H9 (cell line): ENCODE results near the gene RPS6KB2. TPM values are rescaled to one million over a fixed set of nuclear protein-coding genes. Genes with fewer than 3 reads are reported as not detected.

Experiments
- DNase-seq: peaks from one replicate; pipeline ENCODE4 v3.0.0-alpha.2; 2017
- H2AFZ ChIP-seq: one replicate; pipeline ENCODE4 v1.6.1; 2013; ENCODE audit warnings: mild to moderate bottlenecking, low read length, control low read depth, moderate library complexity
- H2AK5ac ChIP-seq: 2 replicates; pipeline ENCODE4 v1.6.1; 2013; ENCODE audit warnings: low read length, control low read depth, mixed read lengths; ENCODE audit not compliant: insufficient read length
- H2BK120ac ChIP-seq: one replicate; pipeline ENCODE4 v1.6.1; 2013; ENCODE audit warnings: low read depth, mild to moderate bottlenecking, low read length, control low read depth, inconsistent platforms; ENCODE audit not compliant: poor library complexity, severe bottlenecking
- H2BK12ac ChIP-seq: 2 replicates; pipeline ENCODE4 v1.6.1; 2013; ENCODE audit warnings: low read length, control low read depth, mixed read lengths, low read depth; ENCODE audit not compliant: insufficient read length
- H2BK15ac ChIP-seq: 2 replicates; pipeline ENCODE4 v1.6.1; 2013; ENCODE audit warnings: low read depth, low read length, control low read depth
- H2BK20ac ChIP-seq: one replicate; pipeline ENCODE4 v1.6.1; 2013; ENCODE audit warnings: low read depth, mild to moderate bottlenecking, low read length, control low read depth, inconsistent platforms; ENCODE audit not compliant: poor library complexity, severe bottlenecking
- H2BK5ac ChIP-seq: 2 replicates; pipeline ENCODE4 v1.6.1; 2013; ENCODE audit warnings: low read length, control low read depth, mixed read lengths; ENCODE audit not compliant: insufficient read length
- H3K14ac ChIP-seq: 2 replicates; pipeline ENCODE4 v1.6.1; 2013; ENCODE audit warnings: low read length, control low read depth; ENCODE audit not compliant: insufficient read depth
- H3K18ac ChIP-seq: 2 replicates; pipeline ENCODE4 v1.6.1; 2013; ENCODE audit warnings: low read depth, mild to moderate bottlenecking, mixed read lengths, low read length, control low read depth; ENCODE audit not compliant: insufficient read length
- H3K23ac ChIP-seq: 2 replicates; pipeline ENCODE4 v1.6.1; 2013; ENCODE audit warnings: low read length, control low read depth, mixed read lengths, low read depth; ENCODE audit not compliant: insufficient read length
- H3K23me2 ChIP-seq: 2 replicates; pipeline ENCODE4 v1.6.1; 2013; ENCODE audit warnings: low read depth, mild to moderate bottlenecking, mixed read lengths, low read length, control low read depth; ENCODE audit not compliant: insufficient read length, poor library complexity, severe bottlenecking
- H3K27ac ChIP-seq: 2 replicates; pipeline ENCODE4 v1.5.1; 2013; ENCODE audit warnings: low read length, control low read depth, mixed read lengths, low read depth; ENCODE audit not compliant: insufficient read length
- H3K27me3 ChIP-seq: 2 replicates; pipeline ENCODE4 v1.6.1; 2013; ENCODE audit warnings: low read length, control low read depth, inconsistent platforms; ENCODE audit not compliant: insufficient read depth
- H3K4ac ChIP-seq: 2 replicates; pipeline ENCODE4 v1.6.1; 2013; ENCODE audit warnings: low read depth, mild to moderate bottlenecking, control low read depth, inconsistent platforms, low read length, moderate library complexity
- H3K4me1 ChIP-seq: 2 replicates; pipeline ENCODE4 v1.6.1; 2013; ENCODE audit warnings: low read length, control low read depth, inconsistent platforms; ENCODE audit not compliant: insufficient read depth
- H3K4me2 ChIP-seq: 2 replicates; pipeline ENCODE4 v1.6.1; 2013; ENCODE audit warnings: low read length, control low read depth, mixed read lengths; ENCODE audit not compliant: insufficient read length, insufficient read depth
- H3K56ac ChIP-seq: 2 replicates; pipeline ENCODE4 v1.6.1; 2013; ENCODE audit warnings: low read depth, mild to moderate bottlenecking, mixed read lengths, low read length, control low read depth; ENCODE audit not compliant: insufficient read length
- H3K79me1 ChIP-seq: 2 replicates; pipeline ENCODE4 v1.6.1; 2013; ENCODE audit warnings: low read depth, mild to moderate bottlenecking, moderate library complexity, low read length, control low read depth, inconsistent platforms; ENCODE audit not compliant: insufficient read depth, poor library complexity, severe bottlenecking
- H3K79me2 ChIP-seq: 2 replicates; pipeline ENCODE4 v1.6.1; 2013; ENCODE audit warnings: low read length, control low read depth, inconsistent platforms; ENCODE audit not compliant: insufficient read depth
- H3K9ac ChIP-seq: 2 replicates; pipeline ENCODE4 v1.6.1; 2013; ENCODE audit warnings: low read length, control low read depth, mixed read lengths; ENCODE audit not compliant: insufficient read length; ENCODE audit errors: extremely low read depth
- H3K9me3 ChIP-seq: one replicate; pipeline ENCODE4 v1.6.1; 2013; ENCODE audit warnings: low read depth, low read length, inconsistent platforms; ENCODE audit not compliant: control insufficient read depth
- H3T11ph ChIP-seq: one replicate; pipeline ENCODE4 v1.6.1; 2013; ENCODE audit warnings: mild to moderate bottlenecking, low read length, control low read depth, inconsistent platforms
- H4K20me1 ChIP-seq: one replicate; pipeline ENCODE4 v1.6.1; 2013; ENCODE audit not compliant: control insufficient read depth, insufficient read length, insufficient read depth
- H4K5ac ChIP-seq: 2 replicates; pipeline ENCODE4 v1.6.1; 2013; ENCODE audit warnings: low read depth, mild to moderate bottlenecking, mixed read lengths, low read length, control low read depth; ENCODE audit not compliant: insufficient read length
- H4K8ac ChIP-seq: replicated peaks from 2 replicates; pipeline ENCODE4 v1.6.1; 2013; ENCODE audit warnings: low read length, control low read depth, mixed read lengths, low read depth; ENCODE audit not compliant: insufficient read length
- H4K91ac ChIP-seq: 2 replicates; pipeline ENCODE4 v1.6.1; 2013; ENCODE audit warnings: low read depth, mild to moderate bottlenecking, moderate library complexity, mixed read lengths, low read length, control low read depth; ENCODE audit not compliant: insufficient read length
- H3K27ac Mint-ChIP-seq, 3 experiments: 2 replicates in 2 of 3; 3 replicates in 1 of 3; pipeline ENCODE4 v1.8.0; 2020 to 2021; ENCODE audit warnings: mixed read lengths in 3 of 3, mild to moderate bottlenecking in 1 of 3, moderate library complexity in 1 of 3
- H3K27me3 Mint-ChIP-seq: 2 replicates; pipeline ENCODE4 v1.8.0; 2021; ENCODE audit warnings: low read depth, mild to moderate bottlenecking, moderate library complexity, mixed read lengths
- H3K36me3 Mint-ChIP-seq, 3 experiments: 2 replicates in 2 of 3; 3 replicates in 1 of 3; pipeline ENCODE4 v1.8.0; 2020 to 2021; ENCODE audit warnings: low read depth in 3 of 3, mixed read lengths in 3 of 3; ENCODE audit not compliant: insufficient read depth in 1 of 3
- H3K4me1 Mint-ChIP-seq, 2 experiments: 2 replicates each; pipeline ENCODE4 v1.8.0; 2020; ENCODE audit warnings: mixed read lengths in 2 of 2
- H3K4me3 Mint-ChIP-seq, 2 experiments: 2 replicates in 1 of 2; 3 replicates in 1 of 2; pipeline ENCODE4 v1.8.0; 2020 to 2021; ENCODE audit warnings: mild to moderate bottlenecking in 2 of 2, mixed read lengths in 2 of 2, moderate library complexity in 1 of 2
- H3K9me3 Mint-ChIP-seq, 2 experiments: 2 replicates in 1 of 2; 3 replicates in 1 of 2; pipeline ENCODE4 v1.8.0; 2020; ENCODE audit warnings: mild to moderate bottlenecking in 2 of 2, mixed read lengths in 2 of 2, moderate library complexity in 1 of 2
- WGBS: extraction: QIAGEN DNeasy Blood & Tissue Kit; methylation state at CpG from one replicate; pipeline ENCODE4 v1.1.7; 2013; ENCODE audit warnings: missing lambda C conversion rate, low lambda C conversion rate, mixed read lengths; ENCODE audit not compliant: insufficient read length; ENCODE audit errors: extremely low coverage; 5-methylcytosine and 5-hydroxymethylcytosine counted together
- total RNA-seq: library from RNA; stranded (reverse); gene quantifications from 2 replicates; pipeline ENCODE4 v1.2.1, GENCODE V29; 2021
- TF ChIP-seq, protein P1 (sequence below): fragments of 200-600 bp; sonication (generic); conservative IDR thresholded peaks from 3 replicates; pipeline ENCODE4 v1.8.0; 2021; ENCODE audit warnings: antibody characterized with exemption, mild to moderate bottlenecking

Gene RPS6KB2
- total RNA-seq, 1 experiment from 2014 or later, result 51.7 TPM

DNA sequence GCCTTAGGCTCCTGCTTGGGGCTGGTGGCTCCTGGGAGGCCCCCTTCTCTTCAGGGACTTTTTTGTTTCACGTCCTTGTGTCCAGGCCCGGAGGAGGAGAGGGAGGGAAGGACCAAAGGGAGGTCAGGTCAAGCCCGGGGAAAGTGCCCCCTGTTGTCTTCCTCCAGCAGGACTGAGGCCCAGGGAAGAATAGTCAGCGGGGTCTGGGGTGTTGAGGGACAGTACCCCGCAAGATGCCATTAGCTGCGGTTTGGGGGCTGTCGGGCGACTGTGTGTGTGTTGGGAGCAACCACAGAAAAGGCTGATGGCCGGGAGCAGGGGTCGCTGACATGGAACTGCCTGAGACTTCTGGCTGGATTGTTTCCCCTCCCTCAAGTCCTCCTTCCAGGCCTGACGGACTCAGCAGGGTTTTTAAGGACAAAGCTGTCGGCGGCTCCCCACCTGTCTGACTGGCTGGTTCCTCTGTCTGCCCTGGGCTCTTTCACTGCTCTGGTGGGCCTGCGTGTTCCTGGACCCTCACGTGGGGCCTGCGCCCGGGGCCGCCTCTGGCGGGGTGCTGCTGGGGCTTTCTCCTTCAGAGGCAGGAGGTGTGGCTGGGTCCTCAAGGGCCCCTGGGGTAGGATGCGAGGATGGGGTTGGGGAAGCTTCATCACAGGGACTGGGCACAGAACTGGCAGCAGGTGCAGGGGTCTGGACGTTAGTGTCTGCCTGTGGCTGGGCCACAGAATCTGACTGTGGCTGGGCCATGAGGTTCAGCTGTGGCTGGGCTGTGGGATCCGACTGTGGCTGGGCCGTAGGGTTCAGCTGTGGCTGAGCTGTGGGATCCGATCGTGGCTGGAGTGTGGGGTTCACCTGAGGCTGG lies 22.7 kb downstream of the RPS6KB2 start:
- H4K91ac ChIP-seq, result peak overlapping the region; percentile 63
- Mint-ChIP-seq H3K27me3 (peaks cover 13% of the 10 kb centered on the region), H3K27ac (peak overlapping the region in 1 of 3 experiments; percentile 68; a peak in 2 of 7 replicates), H3K36me3 (no peaks in the 10 kb centered on the region; a peak in 1 of 7 replicates), H3K4me1 (0 out of 4 replicates have a peak, but pooled peaks cover 2 to 4% of the 10 kb centered on the region in 2 experiments), H3K9me3 (no peaks in the 10 kb centered on the region; a peak in 1 of 5 replicates), H3K4me3 (peak overlapping the region in 1 of 2 experiments; percentile 45; a peak in 1 of 5 replicates)
- no peak overlapping the region for H2AFZ ChIP-seq
- H2BK15ac ChIP-seq, result no peak overlapping the region; the same call in 1 of the 2 replicates
- peaks cover 3% of the 10 kb centered on the region for H3K23me2 ChIP-seq
- no peaks in the 10 kb centered on the region for H3K27me3 ChIP-seq
- H4K8ac ChIP-seq, result no peak overlapping the region
- no peak overlapping the region for H3T11ph ChIP-seq
- no peak overlapping the region for H2BK5ac ChIP-seq
- H3K18ac ChIP-seq, result no peak overlapping the region
- no peaks in the 10 kb centered on the region for H3K79me1 ChIP-seq
- H4K20me1 ChIP-seq, result no peaks in the 10 kb centered on the region
- no CpG with 5 or more reads among the region's 25 CpGs for WGBS
- no peak overlapping the region for H3K4me2 ChIP-seq
- H2BK20ac ChIP-seq, result no peak overlapping the region
- no peak overlapping the region for H3K27ac ChIP-seq
- no peak overlapping the region for H3K9ac ChIP-seq
- no peak overlapping the region for H3K56ac ChIP-seq
- no peak for DNase-seq
- TF ChIP-seq, protein P1, sequence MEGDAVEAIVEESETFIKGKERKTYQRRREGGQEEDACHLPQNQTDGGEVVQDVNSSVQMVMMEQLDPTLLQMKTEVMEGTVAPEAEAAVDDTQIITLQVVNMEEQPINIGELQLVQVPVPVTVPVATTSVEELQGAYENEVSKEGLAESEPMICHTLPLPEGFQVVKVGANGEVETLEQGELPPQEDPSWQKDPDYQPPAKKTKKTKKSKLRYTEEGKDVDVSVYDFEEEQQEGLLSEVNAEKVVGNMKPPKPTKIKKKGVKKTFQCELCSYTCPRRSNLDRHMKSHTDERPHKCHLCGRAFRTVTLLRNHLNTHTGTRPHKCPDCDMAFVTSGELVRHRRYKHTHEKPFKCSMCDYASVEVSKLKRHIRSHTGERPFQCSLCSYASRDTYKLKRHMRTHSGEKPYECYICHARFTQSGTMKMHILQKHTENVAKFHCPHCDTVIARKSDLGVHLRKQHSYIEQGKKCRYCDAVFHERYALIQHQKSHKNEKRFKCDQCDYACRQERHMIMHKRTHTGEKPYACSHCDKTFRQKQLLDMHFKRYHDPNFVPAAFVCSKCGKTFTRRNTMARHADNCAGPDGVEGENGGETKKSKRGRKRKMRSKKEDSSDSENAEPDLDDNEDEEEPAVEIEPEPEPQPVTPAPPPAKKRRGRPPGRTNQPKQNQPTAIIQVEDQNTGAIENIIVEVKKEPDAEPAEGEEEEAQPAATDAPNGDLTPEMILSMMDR, result no peak
- H3K14ac ChIP-seq, result no peak overlapping the region; the same call in 1 of the 2 replicates
- H3K4ac ChIP-seq, result no peak overlapping the region
- no peaks in the 10 kb centered on the region for H3K4me1 ChIP-seq
- H3K79me2 ChIP-seq, result no peaks in the 10 kb centered on the region
- H3K9me3 ChIP-seq, result no peaks in the 10 kb centered on the region
- H2BK120ac ChIP-seq, result no peak overlapping the region
- H4K5ac ChIP-seq, result no peak overlapping the region
- no peak overlapping the region for H3K23ac ChIP-seq
- no peak overlapping the region for H2AK5ac ChIP-seq
- no peak overlapping the region for H2BK12ac ChIP-seq
